ENCODE measurements around the gene ANTXR1. TPM values are rescaled to one million over a fixed set of nuclear protein-coding genes. Genes with fewer than 3 reads are reported as not detected.

ANTXR1 gene
- total RNA-seq, 1 experiment from 2014 or later, result 37.3 TPM

DNA sequence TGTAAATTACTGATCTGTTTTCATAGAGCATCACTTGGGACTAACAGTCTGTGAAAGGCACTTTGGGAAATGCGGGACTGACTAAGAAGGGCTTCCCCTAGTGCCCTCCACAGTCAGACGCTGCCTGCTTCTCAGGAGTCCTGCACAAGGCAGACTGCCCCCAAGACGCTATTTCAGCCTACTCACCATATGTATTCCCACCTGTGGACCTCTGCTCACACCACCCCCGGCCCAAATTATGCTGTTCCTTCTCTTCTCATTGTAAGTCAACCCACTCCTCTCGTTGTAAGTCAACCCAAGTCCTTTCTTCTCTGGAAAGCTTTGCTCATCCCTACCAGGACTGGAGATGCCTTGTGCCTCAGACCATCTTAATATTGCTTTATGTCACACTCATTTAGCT, 198.7 kb downstream of the ANTXR1 start:
- no peaks in the 10 kb centered on the region for H3K27me3 Mint-ChIP-seq (ENCODE audit: low read depth)
- Histone ChIP-seq H3K79me2 (ENCODE audit: insufficient read depth, low read length) (no peaks in the 10 kb centered on the region), H3K27ac (ENCODE audit: insufficient read length, low read depth, low read length) (no peak overlapping the region), H4K20me1 (ENCODE audit: control insufficient read depth, insufficient read depth, insufficient read length) (no peaks in the 10 kb centered on the region), H3K4me1 (ENCODE audit: insufficient read depth, low read length) (peaks cover 9% of the 10 kb centered on the region; the same call in 1 of the 2 replicates), H4K5ac (ENCODE audit: insufficient read length, low read depth, low read length) (no peak overlapping the region), H2AK5ac (ENCODE audit: insufficient read length, low read length) (no peak overlapping the region), H3K23me2 (ENCODE audit: insufficient read length, low read depth, low read length, poor library complexity, severe bottlenecking) (no peaks in the 10 kb centered on the region), H2BK120ac (ENCODE audit: low read depth, low read length, poor library complexity, severe bottlenecking) (no peak overlapping the region), H3K4ac (ENCODE audit: low read depth, low read length) (no peak overlapping the region), H2BK12ac (ENCODE audit: insufficient read length, low read depth, low read length) (no peak overlapping the region), H3K23ac (ENCODE audit: insufficient read length, low read depth, low read length) (no peak overlapping the region), H3K9me3 (ENCODE audit: control insufficient read depth, low read depth, low read length) (no peaks in the 10 kb centered on the region), H3K79me1 (ENCODE audit: insufficient read depth, low read depth, low read length, poor library complexity, severe bottlenecking) (no peaks in the 10 kb centered on the region), H3K4me2 (ENCODE audit: insufficient read depth, insufficient read length, low read length) (no peak overlapping the region), H3K9ac (ENCODE audit: extremely low read depth, insufficient read length, low read length) (no peak overlapping the region), H3K27me3 (ENCODE audit: insufficient read depth, low read length) (no peaks in the 10 kb centered on the region), H2BK20ac (ENCODE audit: low read depth, low read length, poor library complexity, severe bottlenecking) (no peak overlapping the region), H4K91ac (ENCODE audit: insufficient read length, low read depth, low read length) (no peak overlapping the region), H3T11ph (ENCODE audit: low read length) (no peak overlapping the region), H2BK15ac (ENCODE audit: low read depth, low read length) (no peak overlapping the region), H2BK5ac (ENCODE audit: insufficient read length, low read length) (no peak overlapping the region), H3K56ac (ENCODE audit: insufficient read length, low read depth, low read length) (no peak overlapping the region), H3K14ac (ENCODE audit: insufficient read depth, low read length) (no peak overlapping the region), H2AFZ (ENCODE audit: low read length) (no peak overlapping the region), H3K18ac (ENCODE audit: insufficient read length, low read depth, low read length) (no peak overlapping the region), H4K8ac (replicated peaks; ENCODE audit: insufficient read length, low read depth, low read length) (no peak overlapping the region)
- no CpG with 5 or more reads among the region's 5 CpGs for WGBS (ENCODE audit: extremely low coverage, insufficient read length, low lambda C conversion rate)
- peaks cover 9 to 12% of the 10 kb centered on the region in 2 experiments for H3K9me3 Mint-ChIP-seq
- H3K27ac Mint-ChIP-seq, result no peak overlapping the region
- no peak overlapping the region for H3K4me3 Mint-ChIP-seq
- no peak for TF ChIP-seq CTCF (conservative IDR thresholded peaks at IDR 0.05)
- H3K36me3 Mint-ChIP-seq (ENCODE audit: insufficient read depth in 1 of 3, low read depth in 3 of 3), result peaks cover 12 to 16% (median 15%) of the 10 kb centered on the region in 3 experiments
- peaks cover 6 to 7% of the 10 kb centered on the region in 2 experiments; a peak in 2 of 4 replicates for H3K4me1 Mint-ChIP-seq
- DNase-seq, result no peak
